MCF 10A (cell line): Measurements from ENCODE around the gene SEPTIN3. TPM values are rescaled to one million over a fixed set of nuclear protein-coding genes. Genes with fewer than 3 reads are reported as not detected.

Experiments used
- BruUV-seq: library from RNA; stranded (reverse); fragments of 400-500 nt; replicated peaks from 2 replicates; lab custom pipeline; 2021; lab: Mats Ljungman, UMichigan
- CTCF ChIA-PET: fragments of 300-600 bp; sonication (Branson Sonifier 250); formaldehyde crosslinking; extraction: SDS; loops from one replicate; lab custom pipeline; 2021; ENCODE audit warnings: antibody characterized with exemption, inconsistent platforms; lab: Yijun Ruan, JAX
- POLR2A ChIA-PET: fragments of 300-600, 350-650 bp; sonication (Branson Sonifier 250); formaldehyde crosslinking; extraction: SDS; loops from one replicate; lab custom pipeline; 2020; ENCODE audit warnings: antibody characterized with exemption, inconsistent platforms; lab: Yijun Ruan, JAX
- DNase-seq: peaks from one replicate; pipeline ENCODE4 v3.0.0-alpha.2; 2018; ENCODE audit not compliant: unreplicated experiment
- H3K27ac Mint-ChIP-seq: one replicate; pipeline ENCODE4 v1.8.0; 2022; ENCODE audit warnings: mild to moderate bottlenecking, low read depth, mixed read lengths; ENCODE audit not compliant: unreplicated experiment
- H3K27me3 Mint-ChIP-seq: one replicate; pipeline ENCODE4 v1.8.0; 2022; ENCODE audit warnings: mixed read lengths; ENCODE audit not compliant: insufficient read depth, unreplicated experiment
- H3K36me3 Mint-ChIP-seq: one replicate; pipeline ENCODE4 v1.8.0; 2022; ENCODE audit warnings: mild to moderate bottlenecking, moderate library complexity, mixed read lengths; ENCODE audit not compliant: insufficient read depth, unreplicated experiment
- H3K4me1 Mint-ChIP-seq: one replicate; pipeline ENCODE4 v1.8.0; 2022; ENCODE audit warnings: mixed read lengths; ENCODE audit not compliant: insufficient read depth, unreplicated experiment
- H3K4me3 Mint-ChIP-seq: one replicate; pipeline ENCODE4 v1.8.0; 2022; ENCODE audit warnings: mild to moderate bottlenecking, moderate library complexity, mixed read lengths; ENCODE audit not compliant: unreplicated experiment
- H3K9me3 Mint-ChIP-seq: one replicate; pipeline ENCODE4 v1.8.0; 2022; ENCODE audit warnings: mixed read lengths; ENCODE audit not compliant: unreplicated experiment
- intact Hi-C: fragments of 100-400 bp; cut with micrococcal nuclease; formaldehyde crosslinking; loops from 2 replicates; pipeline ENCODE4 v1.14.1; 2022
- total RNA-seq: library from RNA; stranded (reverse); gene quantifications from 2 replicates; pipeline ENCODE4 v1.2.3, GENCODE V29; 2022
- TF ChIP-seq, protein P1 (sequence below): fragments of 200-600 bp; IDR thresholded peaks from one replicate; pipeline ENCODE4 v1.8.0; 2022; ENCODE audit warnings: antibody characterized with exemption, mild to moderate bottlenecking; ENCODE audit not compliant: unreplicated experiment

SEPTIN3 gene
- total RNA-seq, 1 experiment from 2014 or later: 0.21 TPM

DNA sequence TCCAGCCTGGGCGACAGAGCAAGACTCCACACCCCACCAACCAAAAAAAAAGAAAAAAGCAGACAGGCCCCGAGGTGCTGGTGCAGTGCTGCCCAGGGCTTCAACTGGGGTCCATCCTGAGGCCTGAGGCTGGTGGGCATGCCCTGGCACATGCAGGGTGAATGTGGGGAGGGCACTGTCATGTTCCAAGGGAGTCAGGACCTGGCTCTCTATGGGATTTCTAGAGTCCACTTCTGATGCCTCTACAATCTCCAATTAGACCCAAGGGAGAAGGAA, 32.4 kb upstream of the SEPTIN3 start:
- TF ChIP-seq, protein P1, sequence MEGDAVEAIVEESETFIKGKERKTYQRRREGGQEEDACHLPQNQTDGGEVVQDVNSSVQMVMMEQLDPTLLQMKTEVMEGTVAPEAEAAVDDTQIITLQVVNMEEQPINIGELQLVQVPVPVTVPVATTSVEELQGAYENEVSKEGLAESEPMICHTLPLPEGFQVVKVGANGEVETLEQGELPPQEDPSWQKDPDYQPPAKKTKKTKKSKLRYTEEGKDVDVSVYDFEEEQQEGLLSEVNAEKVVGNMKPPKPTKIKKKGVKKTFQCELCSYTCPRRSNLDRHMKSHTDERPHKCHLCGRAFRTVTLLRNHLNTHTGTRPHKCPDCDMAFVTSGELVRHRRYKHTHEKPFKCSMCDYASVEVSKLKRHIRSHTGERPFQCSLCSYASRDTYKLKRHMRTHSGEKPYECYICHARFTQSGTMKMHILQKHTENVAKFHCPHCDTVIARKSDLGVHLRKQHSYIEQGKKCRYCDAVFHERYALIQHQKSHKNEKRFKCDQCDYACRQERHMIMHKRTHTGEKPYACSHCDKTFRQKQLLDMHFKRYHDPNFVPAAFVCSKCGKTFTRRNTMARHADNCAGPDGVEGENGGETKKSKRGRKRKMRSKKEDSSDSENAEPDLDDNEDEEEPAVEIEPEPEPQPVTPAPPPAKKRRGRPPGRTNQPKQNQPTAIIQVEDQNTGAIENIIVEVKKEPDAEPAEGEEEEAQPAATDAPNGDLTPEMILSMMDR: no peak
- Mint-ChIP-seq H3K4me1 (peaks cover 12% of the 10 kb centered on the region), H3K36me3 (peaks cover 7% of the 10 kb centered on the region), H3K9me3 (no peaks in the 10 kb centered on the region), H3K27me3 (no peaks in the 10 kb centered on the region), H3K27ac (no peak overlapping the region), H3K4me3 (no peak overlapping the region)
- BruUV-seq: no TSS peak
- ChIA-PET CTCF (no interaction called here), POLR2A (interaction anchor here (1.0 kb wide), 1 partner anchor 11 kb away, joined by 3 read pairs; the partner anchor contains the start of gene TNFRSF13C)
- no peak for DNase-seq
- intact Hi-C loops: no loop called here

DNA sequence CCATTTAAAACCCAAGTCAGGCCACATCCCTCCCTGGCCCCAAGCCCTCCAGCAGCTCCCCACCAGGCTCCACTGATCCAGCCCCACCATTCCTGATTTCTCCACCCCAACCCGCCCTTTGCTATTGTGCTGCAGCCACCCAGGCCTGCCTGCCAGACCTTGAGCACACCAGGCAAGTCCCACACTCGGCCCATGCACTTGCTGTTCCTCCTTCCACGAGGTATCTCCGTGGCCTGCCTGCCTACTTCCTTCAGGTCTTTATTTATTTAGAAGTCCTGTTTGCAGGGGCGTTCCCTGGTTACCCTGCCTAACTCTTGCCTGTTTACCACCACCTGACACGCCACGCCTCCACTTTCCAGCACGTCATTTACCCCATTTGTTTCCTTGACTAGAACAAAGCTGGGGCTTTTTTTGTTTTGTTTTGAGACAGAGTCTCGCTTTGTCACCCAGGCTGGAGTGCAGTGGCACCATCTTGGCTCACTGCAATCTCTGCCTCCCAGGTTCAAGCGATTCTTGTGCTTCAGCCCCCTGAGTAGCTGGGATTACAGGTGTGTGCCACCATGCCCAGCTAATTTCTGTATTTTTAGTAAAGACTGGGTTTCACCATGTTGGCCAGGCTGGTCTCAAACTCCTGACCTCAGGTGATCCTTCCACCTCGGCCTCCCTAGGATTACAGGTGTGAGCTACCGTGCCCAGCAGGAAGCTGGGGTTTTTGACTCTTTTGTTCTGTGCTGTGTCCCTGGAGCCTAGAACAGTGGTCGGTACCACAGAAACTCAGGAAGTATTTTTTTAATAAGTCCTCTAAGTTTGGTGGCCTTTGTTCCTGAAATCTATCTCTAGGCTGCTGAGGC, 29.0 kb upstream of the SEPTIN3 start:
- peak overlapping the region; percentile 7 for H3K4me3 Mint-ChIP-seq
- no peaks in the 10 kb centered on the region for H3K27me3 Mint-ChIP-seq
- H3K4me1 Mint-ChIP-seq: peaks cover 17% of the 10 kb centered on the region
- H3K9me3 Mint-ChIP-seq: no peaks in the 10 kb centered on the region
- no TSS peak for BruUV-seq
- POLR2A ChIA-PET: interaction anchor here (0.8 to 1.5 kb wide), 7 partner anchors 81 to 273 kb away, joined by 3 to 6 read pairs (median 3); partner anchors contain the start of genes NAGA and SNU13
- H3K36me3 Mint-ChIP-seq: peaks cover 19% of the 10 kb centered on the region
- TF ChIP-seq, protein P1: no peak
- H3K27ac Mint-ChIP-seq: peak overlapping the region; percentile 91
- DNase-seq: no peak
- CTCF ChIA-PET: interaction anchor here (0.6 to 4.9 kb wide), 24 partner anchors 10 to 426 kb away, joined by 3 to 50 read pairs (median 4); partner anchors contain the start of genes MEI1 and SREBF2
- intact Hi-C loops: loop anchor here (10.0 kb wide), 1 partner anchor 395 kb away; the partner anchor contains the start of gene POLR3H

DNA sequence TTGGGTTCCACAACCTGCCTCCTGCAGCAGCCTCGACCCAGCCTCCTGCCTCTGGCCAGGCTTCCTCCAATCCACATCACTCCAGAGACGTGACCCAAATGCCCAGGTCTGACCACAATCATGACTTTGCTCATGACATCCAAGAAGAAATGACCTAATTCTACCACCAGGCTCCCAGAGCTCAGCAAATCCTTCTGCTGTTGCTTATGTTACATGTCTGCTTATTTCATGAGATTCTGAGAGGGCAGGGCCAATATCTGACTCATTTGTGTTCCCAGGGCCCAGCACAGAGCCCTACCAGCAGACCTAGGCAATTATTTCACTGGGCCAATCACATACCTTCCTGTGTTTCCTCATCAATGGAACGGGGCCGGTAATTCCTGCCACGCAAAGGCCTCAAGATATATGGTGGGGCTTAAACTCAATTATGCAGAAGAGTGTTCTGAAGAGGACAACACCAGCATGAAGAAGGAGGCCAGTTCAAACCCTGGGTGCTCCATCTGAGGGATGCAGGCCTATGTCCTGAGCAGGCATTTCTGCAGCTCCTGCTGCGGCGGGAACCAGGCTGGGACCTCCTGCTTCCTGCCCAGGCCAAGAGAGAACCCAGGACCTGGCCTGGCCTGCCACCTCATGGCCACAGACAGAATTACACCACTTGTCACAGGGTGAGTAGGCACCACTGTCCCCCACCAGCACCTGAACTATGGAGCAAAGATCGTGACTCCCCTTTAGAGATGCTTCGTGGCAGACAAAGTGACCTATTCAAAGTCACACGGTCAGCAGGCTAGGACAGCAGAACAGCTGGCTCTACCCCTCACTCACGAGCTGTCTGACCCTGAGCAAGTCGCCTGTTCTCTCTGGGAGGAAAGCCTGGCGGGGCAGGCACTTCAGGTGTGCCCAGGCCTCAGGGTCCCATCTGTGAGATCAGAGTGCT, 28.1 kb upstream of the SEPTIN3 start:
- Mint-ChIP-seq H3K36me3 (peaks cover 25% of the 10 kb centered on the region), H3K27me3 (no peaks in the 10 kb centered on the region), H3K4me1 (peaks cover 24% of the 10 kb centered on the region), H3K4me3 (peak overlapping the region; percentile 7), H3K27ac (peak overlapping the region; percentile 91), H3K9me3 (no peaks in the 10 kb centered on the region)
- TF ChIP-seq, protein P1: peak; percentile 95
- ChIA-PET POLR2A (interaction anchor here (0.8 to 1.5 kb wide), 6 partner anchors 82 to 274 kb away, joined by 3 to 6 read pairs (median 4); partner anchors contain the start of genes NAGA and SNU13), CTCF (interaction anchor here (0.6 to 4.9 kb wide), 29 partner anchors 9 to 425 kb away, joined by 3 to 50 read pairs (median 4); partner anchors contain the start of genes MEI1 and SREBF2)
- peak; percentile 78 for DNase-seq
- no TSS peak for BruUV-seq
- intact Hi-C loops: loop anchor here (1.0 to 10.0 kb wide), 4 partner anchors 119 to 396 kb away; partner anchors contain the start of gene POLR3H
